Neural cell (in vitro differentiated cells): ENCODE results near the gene CUX1.

Experiments used
- CTCF ChIP-seq: fragments of 450-650 bp; IDR thresholded peaks from 2 replicates; pipeline ENCODE4 v1.5.1; 2014; ENCODE audit warnings: antibody characterized with exemption, mild to moderate bottlenecking, moderate library complexity; ENCODE audit not compliant: poor library complexity, severe bottlenecking
- EP300 ChIP-seq: fragments of 450-650 bp; conservative IDR thresholded peaks from 2 replicates; pipeline ENCODE4 v1.6.1; 2014; ENCODE audit warnings: antibody characterized with exemption, mild to moderate bottlenecking, moderate library complexity; ENCODE audit not compliant: poor library complexity, severe bottlenecking
- EZH2 ChIP-seq: fragments of 200-600, 300-800 bp; shearing (Covaris generic), sonication (generic); IDR thresholded peaks from 2 replicates; pipeline ENCODE4 v1.6.1; 2014; ENCODE audit warnings: antibody characterized with exemption, low read length, borderline replicate concordance, mild to moderate bottlenecking; ENCODE audit not compliant: insufficient read depth, poor library complexity, severe bottlenecking
- POLR2AphosphoS5 ChIP-seq: IDR thresholded peaks from 2 replicates; pipeline ENCODE4 v1.6.1; 2012
- RAD21 ChIP-seq: fragments of 450-650 bp; conservative IDR thresholded peaks from 2 replicates; pipeline ENCODE4 v1.6.1; 2014; ENCODE audit warnings: antibody characterized with exemption, mild to moderate bottlenecking, moderate library complexity

- TF ChIP-seq CTCF (no peak), RAD21 (no peak), EZH2 (no peak), POLR2AphosphoS5 (no peak), EP300 (no peak)
Measured at GRCh38 chr7:102254521-102254920, 437.1 kb downstream of the CUX1 start.
